ENCODE results near the gene CDH4.

The CDH4 gene

GRCh38 chr20:61744691-61745396, 492.8 kb downstream of the CDH4 start:
- no peak for DNase-seq

- DNase-seq, result no peak
These were observed 493.5 kb downstream of the CDH4 start for GRCh38 chr20:61745397-61746146.

GRCh38 chr20:61746147-61746646, 494.1 kb downstream of the CDH4 start:
- no peak for DNase-seq

- no peak for DNase-seq
These were observed 494.7 kb downstream of the CDH4 start for GRCh38 chr20:61746781-61747180.

- no peak for DNase-seq
These were observed 496.3 kb downstream of the CDH4 start for GRCh38 chr20:61748376-61748775.

- DNase-seq, result no peak
These were observed 497.5 kb downstream of the CDH4 start for GRCh38 chr20:61749406-61750075.

- DNase-seq, result no peak
These were observed 498.0 kb downstream of the CDH4 start for GRCh38 chr20:61750093-61750492.

GRCh38 chr20:61752576-61752975, 500.5 kb downstream of the CDH4 start:
- DNase-seq, result no peak

GRCh38 chr20:61753316-61753942, 501.4 kb downstream of the CDH4 start:
- DNase-seq, result no peak

- no peak for DNase-seq
These were observed 502.2 kb downstream of the CDH4 start for GRCh38 chr20:61753987-61754956.

- DNase-seq, result no peak
These were observed 503.1 kb downstream of the CDH4 start for GRCh38 chr20:61754976-61755778.

GRCh38 chr20:61755971-61756845, 504.1 kb downstream of the CDH4 start:
- no peak for DNase-seq

GRCh38 chr20:61756966-61757677, 505.1 kb downstream of the CDH4 start:
- no peak for DNase-seq

GRCh38 chr20:61757678-61758563, 505.9 kb downstream of the CDH4 start:
- no peak for DNase-seq

GRCh38 chr20:61758564-61759200, 506.6 kb downstream of the CDH4 start:
- no peak for DNase-seq

GRCh38 chr20:61759286-61760065, 507.4 kb downstream of the CDH4 start:
- no peak for DNase-seq

- no peak for DNase-seq
These were observed 508.3 kb downstream of the CDH4 start for GRCh38 chr20:61760321-61760720.
